Breast epithelium (tissue), 3 donors: Measurements from ENCODE around the gene PCDHB11.

Experiments
- CTCF ChIP-seq, 3 donors: fragments of 450-650 bp; IDR thresholded peaks; one replicate each; pipeline ENCODE4 v1.5.1; 2016 to 2017; ENCODE audit warnings: antibody characterized with exemption in 3 of 3, mild to moderate bottlenecking in 3 of 3, moderate library complexity in 3 of 3
- POLR2A ChIP-seq: fragments of 450-650 bp; IDR thresholded peaks from one replicate; pipeline ENCODE4 v1.6.1; 2016; ENCODE audit warnings: antibody characterized with exemption, mild to moderate bottlenecking, moderate library complexity
- POLR2AphosphoS5 ChIP-seq, 3 donors: sonication (generic); formaldehyde crosslinking; IDR thresholded peaks; one replicate each; pipeline ENCODE4 v1.6.1; 2017; ENCODE audit warnings: antibody characterized with exemption in 3 of 3

- TF ChIP-seq CTCF (IDR thresholded peaks at IDR 0.05) (no peak), POLR2A (no peak), POLR2AphosphoS5 (IDR thresholded peaks at IDR 0.05) (no peak)
Measured at GRCh38 chr5:141236516-141237313, 37.3 kb downstream of the PCDHB11 start.
